Brain microvascular endothelial cell (primary cell): ENCODE data around the gene OSBPL10.
"Not testable (repeated sequence)": the region's sequence is repeated elsewhere in the genome, so short reads cannot be mapped to it uniquely, and the experiment has no call there.

ENCODE experiments used
- DNase-seq: peaks from one replicate; pipeline ENCODE4 v3.0.0-alpha.2; 2020
- H3K27ac ChIP-seq: fragments of 250-450 bp; sonication (Bioruptor Pico); 2 replicates; pipeline ENCODE4 v1.5.1; 2020; ENCODE audit warnings: mild to moderate bottlenecking, moderate library complexity
- H3K27me3 ChIP-seq: fragments of 250-450 bp; sonication (Bioruptor Pico); replicated peaks from 2 replicates; pipeline ENCODE4 v1.5.1; 2020; ENCODE audit warnings: mild to moderate bottlenecking
- H3K36me3 ChIP-seq: fragments of 250-450 bp; sonication (Bioruptor Pico); replicated peaks from 2 replicates; pipeline ENCODE4 v1.5.1; 2020; ENCODE audit warnings: mild to moderate bottlenecking
- H3K4me3 ChIP-seq: 2 replicates; pipeline ENCODE4 v1.5.1; 2011; ENCODE audit warnings: low read depth, mild to moderate bottlenecking, control low read depth, low read length, moderate library complexity
- in situ Hi-C: cut with HindIII; loops from 2 replicates; pipeline ENCODE4 v1.10.0; 2017; ENCODE audit warnings: low sequenced_read_pairs, low pct_ligation_motif_present
- TF ChIP-seq, protein P1 (sequence below): IDR thresholded peaks from 2 replicates; pipeline ENCODE4 v1.5.1; 2011; ENCODE audit warnings: low read depth, mild to moderate bottlenecking, moderate library complexity, low read length, control low read depth, inconsistent platforms; ENCODE audit errors: missing control alignments

Gene OSBPL10

GRCh38 chr3:31996195-31996594 is 15.1 kb upstream of the OSBPL10 start:
- Histone ChIP-seq H3K27ac (no peak overlapping the region), H3K4me3 (no peak overlapping the region), H3K36me3 (no peaks in the 10 kb centered on the region), H3K27me3 (no peaks in the 10 kb centered on the region)
- no peak for DNase-seq
- in situ Hi-C loops: no loop called here
- TF ChIP-seq, protein P1, sequence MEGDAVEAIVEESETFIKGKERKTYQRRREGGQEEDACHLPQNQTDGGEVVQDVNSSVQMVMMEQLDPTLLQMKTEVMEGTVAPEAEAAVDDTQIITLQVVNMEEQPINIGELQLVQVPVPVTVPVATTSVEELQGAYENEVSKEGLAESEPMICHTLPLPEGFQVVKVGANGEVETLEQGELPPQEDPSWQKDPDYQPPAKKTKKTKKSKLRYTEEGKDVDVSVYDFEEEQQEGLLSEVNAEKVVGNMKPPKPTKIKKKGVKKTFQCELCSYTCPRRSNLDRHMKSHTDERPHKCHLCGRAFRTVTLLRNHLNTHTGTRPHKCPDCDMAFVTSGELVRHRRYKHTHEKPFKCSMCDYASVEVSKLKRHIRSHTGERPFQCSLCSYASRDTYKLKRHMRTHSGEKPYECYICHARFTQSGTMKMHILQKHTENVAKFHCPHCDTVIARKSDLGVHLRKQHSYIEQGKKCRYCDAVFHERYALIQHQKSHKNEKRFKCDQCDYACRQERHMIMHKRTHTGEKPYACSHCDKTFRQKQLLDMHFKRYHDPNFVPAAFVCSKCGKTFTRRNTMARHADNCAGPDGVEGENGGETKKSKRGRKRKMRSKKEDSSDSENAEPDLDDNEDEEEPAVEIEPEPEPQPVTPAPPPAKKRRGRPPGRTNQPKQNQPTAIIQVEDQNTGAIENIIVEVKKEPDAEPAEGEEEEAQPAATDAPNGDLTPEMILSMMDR: no peak

DNA sequence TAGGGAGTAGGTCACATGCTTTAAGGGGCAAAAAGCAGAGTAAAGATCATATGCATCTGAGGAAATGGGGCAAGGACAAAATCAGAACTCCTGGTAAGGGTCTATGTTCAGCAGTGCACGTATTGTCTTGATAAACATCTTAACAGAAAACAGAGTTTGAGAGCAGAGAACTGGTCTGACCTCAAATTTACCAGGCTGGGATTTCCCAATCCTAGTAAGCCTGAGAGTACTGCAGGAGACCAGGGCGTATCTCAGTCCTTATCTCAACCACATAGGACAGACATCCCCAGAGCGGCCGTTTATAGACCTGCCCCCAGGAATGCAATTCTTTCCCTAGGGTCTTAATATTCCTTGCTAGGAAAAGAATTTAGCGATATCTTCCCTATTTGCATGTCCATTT is 14.0 kb upstream of the OSBPL10 start:
- H3K27ac ChIP-seq, H3K27me3 ChIP-seq, DNase-seq, H3K4me3 ChIP-seq, H3K36me3 ChIP-seq, in situ Hi-C loops: not testable (repeated sequence)

GRCh38 chr3:31993843-31994242 is 12.8 kb upstream of the OSBPL10 start:
- TF ChIP-seq, protein P1: no peak
- in situ Hi-C loops: no loop called here
- no peaks in the 10 kb centered on the region for H3K36me3 ChIP-seq
- H3K27me3 ChIP-seq: no peaks in the 10 kb centered on the region
- no peak overlapping the region for H3K4me3 ChIP-seq
- no peak overlapping the region for H3K27ac ChIP-seq
- no peak for DNase-seq

DNA sequence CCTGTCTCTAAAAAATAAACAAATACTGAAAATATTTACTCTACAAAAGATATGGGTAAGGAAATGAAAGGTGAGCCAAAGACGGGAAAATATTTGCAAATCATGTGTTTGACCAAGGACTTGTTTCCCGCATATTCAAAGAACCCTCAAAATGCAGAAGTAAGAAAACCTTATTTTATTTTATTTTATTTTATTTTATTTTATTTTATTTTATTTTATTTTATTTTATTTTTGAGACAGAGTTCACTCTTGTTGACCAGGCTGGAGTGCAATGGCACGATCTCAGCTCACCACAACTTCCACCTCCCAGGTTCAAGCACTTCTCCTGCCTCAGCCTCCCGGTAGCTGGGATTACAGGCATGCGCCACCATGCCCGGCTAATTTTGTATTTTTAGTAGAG is 11.9 kb upstream of the OSBPL10 start:
- DNase-seq, H3K36me3 ChIP-seq, H3K4me3 ChIP-seq, H3K27me3 ChIP-seq, H3K27ac ChIP-seq, in situ Hi-C loops: not testable (repeated sequence)

DNA sequence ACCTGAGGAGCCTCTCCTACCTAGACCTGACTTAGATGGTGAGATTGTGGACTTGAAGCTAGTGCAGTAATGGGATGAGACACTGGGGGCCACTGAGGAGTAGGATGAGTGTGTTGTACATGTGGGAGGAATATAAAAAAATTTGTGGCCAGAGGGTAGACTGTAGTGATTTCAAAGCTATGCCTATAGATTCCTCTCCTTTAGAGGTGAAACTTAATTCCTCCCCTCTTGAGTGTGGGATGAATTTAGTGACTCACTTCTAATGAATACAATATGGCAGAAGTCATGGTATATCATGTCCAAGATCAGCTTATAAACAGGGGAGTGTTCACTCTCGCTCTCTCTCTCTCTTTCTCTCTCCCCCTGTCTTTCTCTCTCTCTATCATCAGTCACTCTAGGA is 7.2 kb upstream of the OSBPL10 start:
- no peaks in the 10 kb centered on the region for H3K27me3 ChIP-seq
- H3K27ac ChIP-seq: no peak overlapping the region
- H3K4me3 ChIP-seq: no peak overlapping the region
- no peak for DNase-seq
- TF ChIP-seq, protein P1: no peak
- in situ Hi-C loops: no loop called here
- no peaks in the 10 kb centered on the region for H3K36me3 ChIP-seq

GRCh38 chr3:31985831-31986230 is 4.8 kb upstream of the OSBPL10 start:
- in situ Hi-C loops: no loop called here
- Histone ChIP-seq H3K27ac (no peak overlapping the region), H3K4me3 (no peak overlapping the region), H3K27me3 (no peaks in the 10 kb centered on the region), H3K36me3 (no peaks in the 10 kb centered on the region)
- DNase-seq: no peak
- TF ChIP-seq, protein P1: no peak

DNA sequence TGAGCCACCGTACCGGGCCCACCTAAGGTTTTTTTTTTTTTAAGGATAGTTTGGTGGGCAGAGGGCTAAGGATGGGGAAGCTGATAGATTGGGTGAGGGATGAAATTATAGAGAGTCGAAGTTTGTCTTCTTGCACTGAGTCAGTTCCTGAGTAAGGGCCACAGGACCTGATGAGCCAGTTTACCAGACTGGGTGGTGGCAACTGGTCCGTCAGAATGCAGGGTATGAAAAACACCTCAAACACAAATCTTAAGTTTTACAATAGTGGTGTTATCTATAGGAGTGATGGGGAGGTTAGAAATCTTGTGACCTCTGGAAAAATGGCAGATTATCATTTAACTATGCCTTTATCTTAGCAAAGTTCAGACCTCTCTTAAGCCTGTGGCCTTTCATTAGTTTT is 3.3 kb upstream of the OSBPL10 start:
- Histone ChIP-seq H3K27me3 (no peaks in the 10 kb centered on the region), H3K36me3 (no peaks in the 10 kb centered on the region), H3K4me3 (no peak overlapping the region), H3K27ac (no peak overlapping the region)
- DNase-seq: no peak
- in situ Hi-C loops: no loop called here
- TF ChIP-seq, protein P1: no peak
